Melanocyte of skin (primary cell): ENCODE data around the gene CUEDC1. TPM values are rescaled to one million over a fixed set of nuclear protein-coding genes. Genes with fewer than 3 reads are reported as not detected.

Experiments
- small RNA-seq, 2 donors: library from RNA; depleted of rRNA; stranded (forward); fragments of <200 nt; gene quantifications; one replicate each; pipeline ENCODE3, GENCODE V24; 2012
- total RNA-seq, 2 donors: library from RNA; depleted of rRNA; stranded (reverse); fragments of >200 nt; gene quantifications; 2 replicates each; pipeline ENCODE4 v1.2.3, GENCODE V29; 2012

The CUEDC1 gene, protein sequence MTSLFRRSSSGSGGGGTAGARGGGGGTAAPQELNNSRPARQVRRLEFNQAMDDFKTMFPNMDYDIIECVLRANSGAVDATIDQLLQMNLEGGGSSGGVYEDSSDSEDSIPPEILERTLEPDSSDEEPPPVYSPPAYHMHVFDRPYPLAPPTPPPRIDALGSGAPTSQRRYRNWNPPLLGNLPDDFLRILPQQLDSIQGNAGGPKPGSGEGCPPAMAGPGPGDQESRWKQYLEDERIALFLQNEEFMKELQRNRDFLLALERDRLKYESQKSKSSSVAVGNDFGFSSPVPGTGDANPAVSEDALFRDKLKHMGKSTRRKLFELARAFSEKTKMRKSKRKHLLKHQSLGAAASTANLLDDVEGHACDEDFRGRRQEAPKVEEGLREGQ
- total RNA-seq: 10 to 100 TPM; 14.1 to 16.3 TPM

DNA sequence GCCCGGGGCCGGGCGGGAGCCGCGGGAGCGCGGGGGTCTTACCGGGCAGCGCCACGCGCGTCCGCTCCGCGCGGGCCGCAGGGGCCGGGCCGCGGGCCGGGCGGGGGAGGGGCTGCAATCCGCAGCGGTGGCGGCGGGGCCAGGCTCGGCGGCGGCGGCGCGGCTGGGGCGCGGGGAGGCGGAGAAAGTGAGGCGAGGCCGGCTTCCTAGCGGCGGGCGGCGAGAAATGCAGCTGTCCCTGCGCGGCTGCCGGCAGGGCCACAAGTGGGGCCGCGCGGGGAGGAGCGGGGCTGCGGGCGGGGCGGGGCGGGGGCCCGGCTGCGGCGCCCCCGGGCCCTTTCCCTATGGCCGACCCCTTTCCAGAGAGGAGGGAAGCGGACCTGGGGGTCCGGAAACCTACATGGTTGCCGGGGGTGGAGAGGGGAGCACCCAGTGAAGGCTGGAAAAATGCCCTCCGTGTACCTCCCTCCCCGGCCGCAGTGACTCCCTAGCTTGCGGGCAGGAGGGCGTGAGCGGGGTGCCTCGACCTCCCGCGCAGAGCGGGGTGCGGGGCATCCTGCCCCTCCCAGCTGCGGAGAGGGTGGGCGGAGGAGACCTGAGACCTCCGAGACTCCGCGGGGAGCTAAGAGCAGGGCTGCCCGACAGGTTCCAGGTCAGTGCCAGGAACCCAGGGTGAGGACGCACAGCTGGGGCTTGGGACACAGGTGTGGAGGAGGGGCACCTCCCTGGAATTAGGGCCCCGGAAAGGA lies at the start of gene CUEDC1:
TSS of gene CUEDC1 (minus strand) at position 230 of the 749 bp plus-strand sequence. CDS start 69,848 bp downstream, outside the sequence.

DNA sequence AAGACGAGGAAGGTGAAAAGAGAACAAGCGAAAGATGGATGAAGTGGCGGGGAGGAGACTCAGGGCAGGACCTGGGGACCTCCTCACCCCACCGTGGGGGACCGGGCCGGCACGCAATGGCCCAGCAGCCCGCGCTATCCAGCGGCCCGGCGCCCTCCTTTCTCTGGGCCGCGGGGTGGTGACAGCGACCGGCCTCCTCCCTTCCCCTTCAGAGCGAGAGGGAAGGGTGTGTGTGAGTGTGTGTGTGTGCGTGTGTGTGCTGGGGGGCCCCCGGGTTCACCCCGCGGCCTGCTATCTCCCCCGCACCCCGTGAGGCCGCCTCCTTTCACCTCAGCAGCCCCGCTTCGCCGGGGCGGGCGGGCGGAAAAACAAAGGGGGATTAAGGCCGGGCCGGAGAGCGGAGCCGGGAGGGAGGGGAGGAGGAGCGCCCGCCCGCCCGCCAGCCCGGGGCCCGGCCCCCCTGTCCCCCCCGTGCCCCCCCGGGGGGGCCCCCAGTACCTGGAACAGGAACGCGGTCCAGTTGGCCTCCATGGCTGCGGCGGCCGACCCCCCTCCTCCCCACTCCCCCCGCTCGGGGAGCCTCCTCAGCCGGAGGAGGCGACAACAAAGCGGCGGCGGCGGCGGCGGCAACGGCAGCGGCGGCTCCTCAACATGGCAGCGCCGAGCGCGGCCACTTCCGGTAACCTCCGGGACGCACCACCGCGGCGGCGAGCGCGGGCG lies 32.5 kb upstream of the CUEDC1 start, which contains the start of gene VEZF1:
TSS of gene VEZF1 (minus strand) at position 674 of the 720 bp plus-strand sequence. CDS start at position 531, 143 bp downstream.

DNA sequence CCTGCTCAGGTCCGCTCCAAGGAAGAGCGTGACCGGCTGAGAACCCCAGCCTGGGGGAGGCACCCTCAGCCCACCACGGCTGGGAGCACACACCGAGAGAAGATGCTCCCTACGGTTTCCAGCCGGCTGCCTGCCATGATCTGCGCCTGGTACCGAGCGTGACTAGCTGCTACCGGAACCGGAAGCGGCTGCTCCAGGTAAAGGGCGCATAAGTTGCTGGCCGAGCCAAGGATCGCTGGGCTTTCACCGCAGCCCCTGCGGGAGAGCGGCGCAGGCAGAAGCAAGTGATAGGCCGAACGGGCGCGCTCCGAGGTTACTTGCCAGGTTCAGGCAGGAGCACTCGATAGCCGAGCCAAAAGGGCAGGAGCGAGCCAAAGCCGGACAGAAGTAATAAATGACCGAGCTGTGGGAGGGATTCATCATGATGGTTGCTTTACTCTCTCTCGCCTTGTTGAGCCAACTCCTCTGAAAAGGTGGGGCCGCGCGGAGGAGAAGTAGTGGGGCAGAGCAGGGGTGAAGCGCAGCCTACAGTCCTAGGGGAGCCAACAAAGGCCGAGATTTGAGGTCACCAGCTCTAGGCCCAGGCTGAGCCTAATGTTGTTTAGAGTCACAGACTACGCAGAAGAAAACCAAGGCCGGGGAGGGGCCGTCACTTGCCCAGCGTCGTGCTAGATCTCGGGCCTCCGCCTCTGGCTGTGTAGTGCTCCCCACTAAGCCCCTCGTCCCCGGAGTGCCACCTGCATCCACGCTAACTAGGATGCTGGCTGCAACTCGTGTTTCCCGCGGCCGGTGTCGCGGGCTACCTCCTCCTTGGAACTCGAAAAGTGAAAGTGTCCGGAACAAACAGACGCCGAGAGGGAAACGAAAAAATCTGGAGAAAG lies 105.1 kb downstream of the CUEDC1 start, which contains the start of gene MRPS23:
TSS of gene MRPS23 (minus strand) at position 171 of the 881 bp plus-strand sequence. CDS start at position 137, 34 bp downstream.

Small RNA genes lying within 50 kb of the gene (small RNA-seq; reads per million reads assigned to genes)
- gene AC015813.4: 0 reads per million in 2 donors

Other genes with a start within 250 kb of the CUEDC1 start
- gene CCDC182, start 210.1 kb downstream of the CUEDC1 start, total RNA-seq: not detected
- gene MRPS23, start 105.4 kb downstream of the CUEDC1 start, total RNA-seq: 10 to 100 TPM; 14.1 to 29.6 TPM
- 10 to 100 TPM; 44.7 to 51.0 TPM for gene VEZF1, start 32.8 kb upstream of the CUEDC1 start, total RNA-seq
- gene SRSF1, start 51.8 kb upstream of the CUEDC1 start, total RNA-seq: 100 to 1,000 TPM; 195 to 431 TPM
- gene DYNLL2, start 128.0 kb upstream of the CUEDC1 start, total RNA-seq: 10 to 100 TPM in 1 of 2 donors, 1 to 10 TPM in 1; 6.9 to 12.0 TPM
- gene OR4D1, start 193.0 kb upstream of the CUEDC1 start, total RNA-seq: not detected
- gene OR4D2, start 211.6 kb upstream of the CUEDC1 start, total RNA-seq: not detected
- not detected for gene EPX, start 237.3 kb upstream of the CUEDC1 start, total RNA-seq